Suprapubic skin (tissue), 4 donors: ENCODE results near the gene SOSTDC1. TPM values are rescaled to one million over a fixed set of nuclear protein-coding genes. Genes with fewer than 3 reads are reported as not detected.

Experiments
- DNase-seq, 2 donors: peaks; one replicate each; pipeline ENCODE4 v3.0.0-alpha.2; 2019; ENCODE audit warnings: low spot score in 2 of 2
- H3K27ac ChIP-seq: fragments of 200-600 bp; sonication (generic); one replicate; pipeline ENCODE4 v1.5.1; 2019
- H3K27me3 ChIP-seq: fragments of 200-600 bp; sonication (generic); one replicate; pipeline ENCODE4 v1.5.1; 2019
- H3K36me3 ChIP-seq: fragments of 200-600 bp; sonication (generic); one replicate; pipeline ENCODE4 v1.5.1; 2019
- H3K4me1 ChIP-seq: fragments of 200-600 bp; sonication (generic); one replicate; pipeline ENCODE4 v1.5.1; 2019
- H3K4me3 ChIP-seq: fragments of 200-600 bp; sonication (generic); one replicate; pipeline ENCODE4 v1.5.1; 2019; ENCODE audit warnings: mild to moderate bottlenecking
- H3K9me3 ChIP-seq: fragments of 200-600 bp; sonication (generic); one replicate; pipeline ENCODE4 v1.5.1; 2019
- EP300 ChIP-seq: sonication (generic); formaldehyde crosslinking; IDR thresholded peaks from one replicate; pipeline ENCODE4 v1.6.1; 2017; ENCODE audit warnings: antibody characterized with exemption
- POLR2A ChIP-seq, 2 donors: fragments of 450-650 bp; IDR thresholded peaks; one replicate each; pipeline ENCODE4 v1.6.1; 2017; ENCODE audit warnings: antibody characterized with exemption in 2 of 2, mild to moderate bottlenecking in 2 of 2, moderate library complexity in 2 of 2
- POLR2AphosphoS5 ChIP-seq, 3 donors: sonication (generic); formaldehyde crosslinking; IDR thresholded peaks; one replicate each; pipeline ENCODE4 v1.6.1; 2017; ENCODE audit warnings: antibody characterized with exemption in 3 of 3
- WGBS: methylation state at CpG from one replicate; pipeline ENCODE4 v1.1.5; 2018; 5-methylcytosine and 5-hydroxymethylcytosine counted together
- total RNA-seq, 4 donors: library from RNA; depleted of rRNA; stranded (reverse); fragments of >200 nt; gene quantifications; one replicate each; pipeline ENCODE4 v1.1.0, GENCODE V29; 2016
- TF ChIP-seq, protein P1 (sequence below), 2 donors: fragments of 200-600 bp in 1 of 2; fragments of 450-650 bp in 1 of 2; sonication (generic) in 1 of 2; IDR thresholded peaks; one replicate each; pipeline ENCODE4 v1.5.1; 2016 to 2019; ENCODE audit warnings: antibody characterized with exemption in 2 of 2, mild to moderate bottlenecking in 1 of 2, moderate library complexity in 1 of 2

The SOSTDC1 gene
- total RNA-seq, 4 donors from 2014 or later, result 14.7 to 40.5 (median 23.4) TPM

DNA sequence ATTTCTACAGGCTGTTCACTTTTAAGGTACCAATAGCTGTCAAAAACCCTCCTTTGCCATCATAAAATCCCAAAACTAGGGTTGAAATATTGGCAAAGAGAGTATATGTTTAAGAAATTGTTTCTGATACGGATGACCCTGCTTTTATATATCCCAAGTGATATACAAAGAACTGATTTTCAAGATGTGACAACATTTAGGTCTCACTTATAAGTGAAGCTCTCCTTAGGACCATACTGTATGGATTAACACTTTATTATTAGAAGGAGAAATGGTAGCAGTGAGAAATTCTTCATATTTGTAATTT is 33.2 kb downstream of the SOSTDC1 start:
- TF ChIP-seq EP300 (no peak), POLR2AphosphoS5 (IDR thresholded peaks at IDR 0.05) (no peak), POLR2A (IDR thresholded peaks at IDR 0.05) (no peak)
- TF ChIP-seq, protein P1, sequence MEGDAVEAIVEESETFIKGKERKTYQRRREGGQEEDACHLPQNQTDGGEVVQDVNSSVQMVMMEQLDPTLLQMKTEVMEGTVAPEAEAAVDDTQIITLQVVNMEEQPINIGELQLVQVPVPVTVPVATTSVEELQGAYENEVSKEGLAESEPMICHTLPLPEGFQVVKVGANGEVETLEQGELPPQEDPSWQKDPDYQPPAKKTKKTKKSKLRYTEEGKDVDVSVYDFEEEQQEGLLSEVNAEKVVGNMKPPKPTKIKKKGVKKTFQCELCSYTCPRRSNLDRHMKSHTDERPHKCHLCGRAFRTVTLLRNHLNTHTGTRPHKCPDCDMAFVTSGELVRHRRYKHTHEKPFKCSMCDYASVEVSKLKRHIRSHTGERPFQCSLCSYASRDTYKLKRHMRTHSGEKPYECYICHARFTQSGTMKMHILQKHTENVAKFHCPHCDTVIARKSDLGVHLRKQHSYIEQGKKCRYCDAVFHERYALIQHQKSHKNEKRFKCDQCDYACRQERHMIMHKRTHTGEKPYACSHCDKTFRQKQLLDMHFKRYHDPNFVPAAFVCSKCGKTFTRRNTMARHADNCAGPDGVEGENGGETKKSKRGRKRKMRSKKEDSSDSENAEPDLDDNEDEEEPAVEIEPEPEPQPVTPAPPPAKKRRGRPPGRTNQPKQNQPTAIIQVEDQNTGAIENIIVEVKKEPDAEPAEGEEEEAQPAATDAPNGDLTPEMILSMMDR (IDR thresholded peaks at IDR 0.05), result no peak
- Histone ChIP-seq H3K27ac (no peak overlapping the region), H3K27me3 (no peaks in the 10 kb centered on the region), H3K4me1 (no peaks in the 10 kb centered on the region), H3K4me3 (no peak overlapping the region), H3K36me3 (no peaks in the 10 kb centered on the region), H3K9me3 (no peaks in the 10 kb centered on the region)
- DNase-seq, result no peak
- 95% methylated on average over 1 of the region's 1 CpG for WGBS

DNA sequence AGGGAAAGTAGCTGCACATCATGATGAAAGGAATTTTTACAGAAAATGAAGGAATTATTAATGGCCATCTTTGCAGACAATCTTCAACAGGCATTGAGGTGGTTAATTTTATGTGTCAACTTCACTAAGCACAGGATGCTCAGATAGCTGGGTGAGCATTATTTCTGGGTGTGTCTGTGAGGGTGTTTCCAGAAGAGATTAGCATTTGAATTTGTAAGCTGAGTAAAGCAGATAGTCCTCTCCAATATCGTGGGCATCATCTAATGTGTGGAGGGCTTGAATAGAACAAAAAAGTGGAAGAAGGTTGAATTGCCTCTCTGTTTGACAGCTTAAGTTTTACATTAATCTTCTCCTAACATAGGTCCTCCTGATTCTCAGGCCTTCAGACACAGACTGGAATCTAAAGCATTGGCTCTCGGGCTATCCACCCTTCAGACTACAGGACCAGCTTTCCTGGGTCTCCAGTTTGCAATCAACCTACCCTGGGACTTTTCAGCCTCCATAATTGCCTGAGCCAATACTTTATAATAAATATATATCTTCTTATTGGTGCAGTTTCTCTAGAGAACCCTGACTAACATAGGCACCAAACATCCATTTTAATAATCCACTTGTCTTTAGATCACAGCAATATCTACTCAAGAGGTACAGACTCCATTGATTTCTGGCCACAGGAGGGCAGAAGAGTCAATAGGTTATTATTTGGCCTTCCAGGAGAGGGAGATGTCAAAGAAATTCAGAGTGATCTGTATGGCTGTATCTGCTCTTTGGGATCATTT is 33.7 kb downstream of the SOSTDC1 start:
- H3K27ac ChIP-seq, result no peak overlapping the region
- H3K27me3 ChIP-seq, result no peaks in the 10 kb centered on the region
- no peaks in the 10 kb centered on the region for H3K4me1 ChIP-seq
- no peaks in the 10 kb centered on the region for H3K36me3 ChIP-seq
- TF ChIP-seq EP300, result no peak
- TF ChIP-seq POLR2AphosphoS5 (IDR thresholded peaks at IDR 0.05), result no peak
- TF ChIP-seq, protein P1 (IDR thresholded peaks at IDR 0.05), result peak; percentile 18 to 26
- TF ChIP-seq POLR2A (IDR thresholded peaks at IDR 0.05), result no peak
- no peak for DNase-seq
- no peak overlapping the region for H3K4me3 ChIP-seq
- H3K9me3 ChIP-seq, result no peaks in the 10 kb centered on the region
- WGBS, result 77% methylated on average over 2 of the region's 2 CpGs

DNA sequence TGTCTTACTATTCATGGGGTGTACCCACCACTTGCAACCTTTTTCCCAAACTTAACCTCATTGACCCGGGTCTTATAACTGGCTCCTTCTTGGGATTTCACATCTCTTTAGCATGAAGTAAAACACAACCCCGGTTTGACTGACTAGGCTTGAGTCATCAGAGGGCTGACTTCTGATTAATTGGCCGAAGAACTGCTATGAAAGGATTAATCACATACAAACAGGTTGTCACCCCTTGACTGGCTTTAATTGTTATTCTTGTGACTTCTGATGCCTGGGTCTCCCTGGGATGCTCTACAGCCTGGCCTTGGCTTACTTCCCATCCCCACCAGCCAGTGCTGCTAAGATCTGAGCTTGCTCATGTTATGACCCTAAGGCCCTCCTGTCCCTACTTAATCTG is 35.4 kb downstream of the SOSTDC1 start:
- no peak overlapping the region for H3K27ac ChIP-seq
- no peak for DNase-seq
- TF ChIP-seq POLR2AphosphoS5 (IDR thresholded peaks at IDR 0.05) (no peak), EP300 (no peak), POLR2A (IDR thresholded peaks at IDR 0.05) (no peak)
- TF ChIP-seq, protein P1 (IDR thresholded peaks at IDR 0.05), result no peak
- 89% methylated on average over 3 of the region's 3 CpGs for WGBS
- H3K4me3 ChIP-seq, result no peak overlapping the region
- no peaks in the 10 kb centered on the region for H3K27me3 ChIP-seq
- no peaks in the 10 kb centered on the region for H3K36me3 ChIP-seq
- H3K9me3 ChIP-seq, result no peaks in the 10 kb centered on the region
- no peaks in the 10 kb centered on the region for H3K4me1 ChIP-seq

DNA sequence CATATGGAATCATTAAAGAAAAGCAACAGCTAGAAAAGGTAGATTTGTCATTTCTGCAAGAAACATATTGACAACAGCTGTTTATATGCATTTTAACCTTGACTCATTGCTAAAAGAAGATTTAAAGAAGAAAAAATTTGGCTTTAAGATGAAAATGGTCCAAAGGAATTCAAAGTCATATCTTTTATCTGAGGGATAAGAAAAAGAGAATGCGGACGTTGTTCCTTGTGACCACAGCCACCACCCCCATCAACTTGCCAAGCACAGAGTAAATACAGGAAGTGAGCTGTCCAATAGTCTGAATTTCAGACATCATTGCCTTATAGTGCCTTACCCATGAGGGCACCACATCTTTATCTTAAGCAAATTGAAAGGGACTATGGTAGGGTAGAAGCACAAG is 36.9 kb downstream of the SOSTDC1 start:
- no peak for DNase-seq
- Histone ChIP-seq H3K27me3 (no peaks in the 10 kb centered on the region), H3K27ac (no peak overlapping the region), H3K4me3 (no peak overlapping the region), H3K9me3 (no peaks in the 10 kb centered on the region), H3K4me1 (no peaks in the 10 kb centered on the region), H3K36me3 (no peaks in the 10 kb centered on the region)
- WGBS, result 80% methylated on average over 2 of the region's 2 CpGs
- TF ChIP-seq EP300 (no peak), POLR2A (IDR thresholded peaks at IDR 0.05) (no peak), POLR2AphosphoS5 (IDR thresholded peaks at IDR 0.05) (no peak)

DNA sequence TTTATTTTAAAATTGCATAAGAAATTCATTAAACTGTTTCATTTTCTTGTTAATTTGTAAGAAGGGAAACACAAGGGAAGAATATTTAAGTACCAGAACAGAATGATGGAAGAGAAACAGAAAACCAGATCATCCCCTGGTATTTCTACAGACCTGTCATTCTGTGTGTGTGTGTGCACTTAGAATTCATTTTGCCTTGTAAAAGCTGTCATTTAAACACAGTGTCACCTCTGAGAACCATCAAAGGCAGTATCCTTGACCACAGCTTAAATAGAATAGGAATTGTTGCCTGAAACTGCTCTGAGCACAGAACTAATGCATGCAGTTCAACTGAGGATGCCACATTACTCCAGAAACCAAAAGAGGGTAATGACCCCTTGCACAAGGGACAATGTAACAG is 37.4 kb downstream of the SOSTDC1 start:
- DNase-seq, result no peak
- TF ChIP-seq, protein P1 (IDR thresholded peaks at IDR 0.05), result no peak
- TF ChIP-seq POLR2AphosphoS5 (IDR thresholded peaks at IDR 0.05) (no peak), EP300 (no peak), POLR2A (IDR thresholded peaks at IDR 0.05) (no peak)
- H3K27me3 ChIP-seq, result no peaks in the 10 kb centered on the region
- no peaks in the 10 kb centered on the region for H3K4me1 ChIP-seq
- H3K9me3 ChIP-seq, result no peaks in the 10 kb centered on the region
- no peak overlapping the region for H3K27ac ChIP-seq
- no peak overlapping the region for H3K4me3 ChIP-seq
- no peaks in the 10 kb centered on the region for H3K36me3 ChIP-seq

DNA sequence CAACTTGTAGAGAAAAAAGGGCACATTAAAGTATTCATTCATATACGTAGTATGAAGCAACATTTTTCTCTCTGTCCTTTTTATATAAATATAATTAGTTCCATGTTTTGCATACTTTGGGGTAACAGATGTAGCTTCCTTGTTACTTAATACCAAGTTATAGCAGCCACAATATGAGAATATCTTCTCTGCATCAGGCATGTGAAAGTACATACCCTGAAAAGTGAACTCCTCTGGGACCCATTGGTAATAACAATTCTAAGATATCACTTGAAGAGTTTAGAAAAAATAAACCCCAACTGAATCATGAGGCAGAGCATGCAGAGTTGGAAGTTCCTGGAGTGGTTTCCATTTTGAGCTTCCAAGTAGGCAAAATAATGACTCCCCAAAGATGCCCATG is 41.8 kb downstream of the SOSTDC1 start:
- Histone ChIP-seq H3K27ac (no peak overlapping the region), H3K27me3 (no peaks in the 10 kb centered on the region), H3K9me3 (no peaks in the 10 kb centered on the region), H3K4me3 (no peak overlapping the region), H3K4me1 (peaks cover 23% of the 10 kb centered on the region), H3K36me3 (no peaks in the 10 kb centered on the region)
- no peak for DNase-seq
- no peak for TF ChIP-seq EP300
- no peak for TF ChIP-seq POLR2AphosphoS5 (IDR thresholded peaks at IDR 0.05)
- TF ChIP-seq POLR2A (IDR thresholded peaks at IDR 0.05), result no peak
- TF ChIP-seq, protein P1 (IDR thresholded peaks at IDR 0.05), result no peak
- 94% methylated on average over 1 of the region's 1 CpG for WGBS
